Neural cell (in vitro differentiated cells): ENCODE measurements around the gene BMI1. TPM values are rescaled to one million over a fixed set of nuclear protein-coding genes. Genes with fewer than 3 reads are reported as not detected.

Source experiments
- H2AFZ ChIP-seq: fragments of 200-600, 300-800 bp; sonication (generic), shearing (Covaris generic); 2 replicates; pipeline ENCODE4 v1.6.0; 2014; ENCODE audit warnings: low read depth, mild to moderate bottlenecking, antibody characterized with exemption, low read length, moderate library complexity
- H3F3A ChIP-seq: fragments of 200-600 bp; shearing (Covaris generic); 2 replicates; pipeline ENCODE4 v1.6.1; 2016; ENCODE audit warnings: mild to moderate bottlenecking, moderate library complexity, mixed read lengths, antibody characterized with exemption, low read length; ENCODE audit not compliant: insufficient read depth, poor library complexity, severe bottlenecking
- H3K27ac ChIP-seq: fragments of 200-600, 300-800 bp; sonication (generic), shearing (Covaris generic); 2 replicates; pipeline ENCODE4 v1.5.1; 2014; ENCODE audit warnings: mild to moderate bottlenecking, low read length, moderate library complexity
- H3K27me3 ChIP-seq: fragments of 300-800, 200-600 bp; sonication (generic), shearing (Covaris generic); 2 replicates; pipeline ENCODE4 v1.6.0; 2014; ENCODE audit warnings: mild to moderate bottlenecking, low read depth, low read length, moderate library complexity; ENCODE audit not compliant: insufficient read depth
- H3K36me3 ChIP-seq: fragments of 300-800, 200-600 bp; sonication (generic), shearing (Covaris generic); 2 replicates; pipeline ENCODE4 v1.5.1; 2014; ENCODE audit warnings: mild to moderate bottlenecking, antibody characterized with exemption, low read length, moderate library complexity; ENCODE audit not compliant: insufficient read depth
- H3K4me2 ChIP-seq: fragments of 300-800, 200-600 bp; sonication (generic), shearing (Covaris generic); 2 replicates; pipeline ENCODE4 v1.6.0; 2014; ENCODE audit warnings: mild to moderate bottlenecking, low read length
- H3K4me3 ChIP-seq: fragments of 300-800, 200-600 bp; sonication (generic), shearing (Covaris generic); 2 replicates; pipeline ENCODE4 v1.5.1; 2014; ENCODE audit warnings: mild to moderate bottlenecking, low read length, moderate library complexity
- H3K79me2 ChIP-seq: fragments of 200-600 bp; shearing (Covaris generic); replicated peaks from 2 replicates; pipeline ENCODE4 v1.6.0; 2014; ENCODE audit warnings: mild to moderate bottlenecking, low read length, moderate library complexity; ENCODE audit not compliant: insufficient read depth
- H3K9ac ChIP-seq: fragments of 300-800, 200-600 bp; sonication (generic), shearing (Covaris generic); 2 replicates; pipeline ENCODE4 v1.6.1; 2016; ENCODE audit warnings: mild to moderate bottlenecking, low read length, mixed read lengths
- H3K9me2 ChIP-seq: fragments of 200-600 bp; shearing (Covaris generic); 2 replicates; pipeline ENCODE4 v1.6.1; 2016; ENCODE audit warnings: mild to moderate bottlenecking, low read length, mixed read lengths; ENCODE audit not compliant: insufficient read depth
- H3K9me3 ChIP-seq: fragments of 200-600, 300-800 bp; sonication (generic), shearing (Covaris generic); 2 replicates; pipeline ENCODE4 v1.6.1; 2016; ENCODE audit warnings: mild to moderate bottlenecking, mixed run types, low read length, moderate library complexity, mixed read lengths
- H4K20me1 ChIP-seq: fragments of 200-600 bp; shearing (Covaris generic); 2 replicates; pipeline ENCODE4 v1.6.1; 2016; ENCODE audit warnings: mild to moderate bottlenecking, mixed run types; ENCODE audit not compliant: insufficient read depth
- EP300 ChIP-seq: fragments of 450-650 bp; conservative IDR thresholded peaks from 2 replicates; pipeline ENCODE4 v1.6.1; 2014; ENCODE audit warnings: antibody characterized with exemption, mild to moderate bottlenecking, moderate library complexity; ENCODE audit not compliant: poor library complexity, severe bottlenecking
- EZH2 ChIP-seq: fragments of 200-600, 300-800 bp; shearing (Covaris generic), sonication (generic); IDR thresholded peaks from 2 replicates; pipeline ENCODE4 v1.6.1; 2014; ENCODE audit warnings: antibody characterized with exemption, low read length, borderline replicate concordance, mild to moderate bottlenecking; ENCODE audit not compliant: insufficient read depth, poor library complexity, severe bottlenecking
- MXI1 ChIP-seq: fragments of 450-650 bp; conservative IDR thresholded peaks from 2 replicates; pipeline ENCODE4 v1.6.1; 2014; ENCODE audit warnings: antibody characterized with exemption, mild to moderate bottlenecking; ENCODE audit not compliant: poor library complexity, severe bottlenecking
- POLR2AphosphoS5 ChIP-seq: IDR thresholded peaks from 2 replicates; pipeline ENCODE4 v1.6.1; 2012
- RAD21 ChIP-seq: fragments of 450-650 bp; conservative IDR thresholded peaks from 2 replicates; pipeline ENCODE4 v1.6.1; 2014; ENCODE audit warnings: antibody characterized with exemption, mild to moderate bottlenecking, moderate library complexity
- SMC3 ChIP-seq: fragments of 450-650 bp; conservative IDR thresholded peaks from 2 replicates; pipeline ENCODE4 v1.6.1; 2014; ENCODE audit warnings: antibody characterized with exemption, mild to moderate bottlenecking, moderate library complexity; ENCODE audit not compliant: poor library complexity
- TAF1 ChIP-seq: IDR thresholded peaks from 2 replicates; pipeline ENCODE4 v1.6.1; 2012; ENCODE audit warnings: low read depth
- polyA plus RNA-seq: library from polyadenylated mRNA; depleted of rRNA; stranded (reverse); fragments of >200 nt; gene quantifications from 2 replicates; pipeline ENCODE4 v1.2.3, GENCODE V29; 2014
- TF ChIP-seq, protein P1 (sequence below): IDR thresholded peaks from 2 replicates; pipeline ENCODE4 v1.6.1; 2012; ENCODE audit warnings: borderline replicate concordance

BMI1 gene
- polyA plus RNA-seq, 1 donor from 2014 or later: 86.8 TPM

DNA sequence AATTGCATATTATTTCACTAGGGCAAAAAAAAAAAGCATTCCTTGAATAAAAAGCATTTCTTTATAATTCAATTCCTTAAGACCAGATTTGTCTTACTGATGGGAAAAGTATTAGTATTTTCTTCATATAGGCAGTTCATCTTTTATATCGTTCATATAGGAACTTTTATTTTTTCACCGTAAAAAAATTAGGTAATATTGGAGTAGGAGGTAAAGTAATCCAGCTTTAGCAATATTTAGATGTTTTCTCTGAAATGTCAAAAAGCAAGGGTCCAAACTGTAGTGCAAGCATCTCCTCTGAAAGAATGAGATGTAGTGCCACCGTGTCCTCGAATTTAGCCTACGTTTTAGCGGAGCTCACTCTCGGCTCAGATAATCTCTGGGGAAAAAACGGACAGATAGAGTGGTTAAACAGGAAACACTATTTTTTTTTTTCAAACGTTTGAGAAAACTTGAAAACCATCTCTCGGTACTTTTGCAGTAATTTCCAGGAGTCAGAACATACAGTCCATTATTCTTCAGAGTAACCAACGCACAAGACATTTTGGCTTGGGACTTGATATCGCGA, 18.9 kb downstream of the BMI1 start:
- Histone ChIP-seq H3F3A (peaks cover 6% of the 10 kb centered on the region), H3K79me2 (no peaks in the 10 kb centered on the region), H3K27ac (no peak overlapping the region), H3K27me3 (peaks cover 100% of the 10 kb centered on the region), H3K9ac (no peak overlapping the region), H3K9me3 (no peaks in the 10 kb centered on the region), H3K4me3 (peak overlapping the region; percentile 59), H3K9me2 (no peaks in the 10 kb centered on the region), H3K36me3 (no peaks in the 10 kb centered on the region), H2AFZ (no peak overlapping the region), H4K20me1 (no peaks in the 10 kb centered on the region), H3K4me2 (no peak overlapping the region)
- TF ChIP-seq POLR2AphosphoS5 (peak; percentile 55), SMC3 (no peak)

- no peak overlapping the region for H3K27ac ChIP-seq
- no peaks in the 10 kb centered on the region for H3K79me2 ChIP-seq
- TF ChIP-seq MXI1: peak; percentile 16
- TF ChIP-seq POLR2AphosphoS5: peak; percentile 2
- no peak for TF ChIP-seq RAD21
- no peak for TF ChIP-seq EP300
- TF ChIP-seq TAF1: no peak
- no peak overlapping the region for H3K9ac ChIP-seq
- H4K20me1 ChIP-seq: no peaks in the 10 kb centered on the region
- H3K9me3 ChIP-seq: no peaks in the 10 kb centered on the region
- peaks cover 6% of the 10 kb centered on the region for H3F3A ChIP-seq
- no peaks in the 10 kb centered on the region for H3K9me2 ChIP-seq
- no peak overlapping the region for H2AFZ ChIP-seq
- peaks cover 100% of the 10 kb centered on the region for H3K27me3 ChIP-seq
- H3K36me3 ChIP-seq: no peaks in the 10 kb centered on the region
- no peak overlapping the region for H3K4me2 ChIP-seq
- peak overlapping the region; percentile 59 for H3K4me3 ChIP-seq
These were observed 19.7 kb downstream of the BMI1 start for GRCh38 chr10:22340329-22341189.

GRCh38 chr10:22341190-22341925, 20.5 kb downstream of the BMI1 start:
- H3K27me3 ChIP-seq: peaks cover 100% of the 10 kb centered on the region
- peak overlapping the region; percentile 32 for H3K4me3 ChIP-seq
- no peaks in the 10 kb centered on the region for H3K79me2 ChIP-seq
- no peak overlapping the region for H2AFZ ChIP-seq
- H3K36me3 ChIP-seq: no peaks in the 10 kb centered on the region
- H3K27ac ChIP-seq: no peak overlapping the region
- H3K9me3 ChIP-seq: peaks cover 4% of the 10 kb centered on the region
- H3F3A ChIP-seq: peaks cover 6% of the 10 kb centered on the region
- no peak overlapping the region for H3K4me2 ChIP-seq
- no peaks in the 10 kb centered on the region for H4K20me1 ChIP-seq
- no peak overlapping the region for H3K9ac ChIP-seq
- no peaks in the 10 kb centered on the region for H3K9me2 ChIP-seq
- peak; percentile 10 for TF ChIP-seq EZH2
- TF ChIP-seq, protein P1, sequence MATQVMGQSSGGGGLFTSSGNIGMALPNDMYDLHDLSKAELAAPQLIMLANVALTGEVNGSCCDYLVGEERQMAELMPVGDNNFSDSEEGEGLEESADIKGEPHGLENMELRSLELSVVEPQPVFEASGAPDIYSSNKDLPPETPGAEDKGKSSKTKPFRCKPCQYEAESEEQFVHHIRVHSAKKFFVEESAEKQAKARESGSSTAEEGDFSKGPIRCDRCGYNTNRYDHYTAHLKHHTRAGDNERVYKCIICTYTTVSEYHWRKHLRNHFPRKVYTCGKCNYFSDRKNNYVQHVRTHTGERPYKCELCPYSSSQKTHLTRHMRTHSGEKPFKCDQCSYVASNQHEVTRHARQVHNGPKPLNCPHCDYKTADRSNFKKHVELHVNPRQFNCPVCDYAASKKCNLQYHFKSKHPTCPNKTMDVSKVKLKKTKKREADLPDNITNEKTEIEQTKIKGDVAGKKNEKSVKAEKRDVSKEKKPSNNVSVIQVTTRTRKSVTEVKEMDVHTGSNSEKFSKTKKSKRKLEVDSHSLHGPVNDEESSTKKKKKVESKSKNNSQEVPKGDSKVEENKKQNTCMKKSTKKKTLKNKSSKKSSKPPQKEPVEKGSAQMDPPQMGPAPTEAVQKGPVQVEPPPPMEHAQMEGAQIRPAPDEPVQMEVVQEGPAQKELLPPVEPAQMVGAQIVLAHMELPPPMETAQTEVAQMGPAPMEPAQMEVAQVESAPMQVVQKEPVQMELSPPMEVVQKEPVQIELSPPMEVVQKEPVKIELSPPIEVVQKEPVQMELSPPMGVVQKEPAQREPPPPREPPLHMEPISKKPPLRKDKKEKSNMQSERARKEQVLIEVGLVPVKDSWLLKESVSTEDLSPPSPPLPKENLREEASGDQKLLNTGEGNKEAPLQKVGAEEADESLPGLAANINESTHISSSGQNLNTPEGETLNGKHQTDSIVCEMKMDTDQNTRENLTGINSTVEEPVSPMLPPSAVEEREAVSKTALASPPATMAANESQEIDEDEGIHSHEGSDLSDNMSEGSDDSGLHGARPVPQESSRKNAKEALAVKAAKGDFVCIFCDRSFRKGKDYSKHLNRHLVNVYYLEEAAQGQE: no peak
